Measurements from ENCODE around the gene WDR1. TPM values are rescaled to one million over a fixed set of nuclear protein-coding genes. Genes with fewer than 3 reads are reported as not detected.

Gene WDR1
- total and polyA plus RNA-seq, 10 of the 15 experiments (the other 5 are each of a cell fraction or from before 2014, with no cell fraction given): 28.5 to 397 (median 290) TPM

DNA sequence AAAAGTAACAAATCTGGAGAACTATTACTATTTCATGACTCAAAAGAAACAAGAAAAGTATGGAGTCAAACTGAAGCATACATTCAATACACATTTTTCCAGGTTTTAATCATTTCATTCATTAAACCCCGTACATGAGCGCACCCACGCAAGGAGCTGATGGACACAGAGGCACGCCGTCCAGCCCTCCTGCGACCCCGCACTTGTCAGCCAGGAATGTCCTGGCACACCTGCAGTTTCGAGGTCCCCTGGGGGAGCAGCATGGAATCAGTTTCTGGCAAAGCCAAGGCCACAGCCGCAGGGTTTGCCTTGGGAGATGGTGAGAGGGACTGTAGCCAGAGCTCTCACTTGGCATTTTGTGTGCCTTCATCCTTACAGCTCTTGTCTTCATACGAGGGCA is 82.5 kb downstream of the WDR1 start:
- BruUV-seq (replicated peaks): no TSS peak
- no peak overlapping the region for H3K9ac ChIP-seq (ENCODE audit: control insufficient read depth, insufficient read depth, low read length)
- POLR2A ChIA-PET: no interaction called here
- WGBS (ENCODE audit: insufficient coverage, insufficient replicate concordance, low lambda C conversion rate, missing lambda C conversion rate): 51% methylated on average over 10 of the region's 10 CpGs
- no peaks in the 10 kb centered on the region for H3K79me2 ChIP-seq (ENCODE audit: control insufficient read depth, insufficient read depth, low read length)
- no peaks in the 10 kb centered on the region; a peak in 1 of 4 replicates for H3K27me3 ChIP-seq (replicated peaks in 1 of 2; ENCODE audit: control insufficient read depth in 2 of 2, insufficient read depth in 2 of 2, low read length in 1 of 2)
- FAIRE-seq (no peak), ATAC-seq (no peak), DNase-seq (ENCODE audit: low read depth, low spot score) (no peak)
- SMC1A ChIA-PET (ENCODE audit: uncharacterized antibody, unreplicated experiment): no interaction called here
- RAD21 ChIA-PET (ENCODE audit: unreplicated experiment): no interaction called here
- in situ Hi-C loops (cut with MboI): no loop called here
- CTCF ChIA-PET: no interaction called here
- no peaks in the 10 kb centered on the region for H3K36me3 ChIP-seq (ENCODE audit: control insufficient read depth in 2 of 2, insufficient read depth in 2 of 2, low read length in 1 of 2)
- H3K4me1 ChIP-seq (ENCODE audit: control insufficient read depth, insufficient read depth, low read length): no peaks in the 10 kb centered on the region
- no peak overlapping the region for H3K4me2 ChIP-seq (ENCODE audit: control insufficient read depth, insufficient read depth)
- TF ChIP-seq SREBF1 (IDR thresholded peaks at IDR 0.05; ENCODE audit: low read length) (no peak), MTA3 (IDR thresholded peaks at IDR 0.05; ENCODE audit: borderline replicate concordance, low read length) (no peak), NFYB (IDR thresholded peaks at IDR 0.05; ENCODE audit: insufficient read depth, low read depth, low read length) (no peak), YY1 (IDR thresholded peaks at IDR 0.05; ENCODE audit: low read depth, low read length) (no peak), ASH2L (IDR thresholded peaks at IDR 0.05; ENCODE audit: borderline replicate concordance, low read depth) (no peak), KDM1A (IDR thresholded peaks at IDR 0.05; ENCODE audit: borderline replicate concordance) (no peak)
- TF ChIP-seq, protein P1, sequence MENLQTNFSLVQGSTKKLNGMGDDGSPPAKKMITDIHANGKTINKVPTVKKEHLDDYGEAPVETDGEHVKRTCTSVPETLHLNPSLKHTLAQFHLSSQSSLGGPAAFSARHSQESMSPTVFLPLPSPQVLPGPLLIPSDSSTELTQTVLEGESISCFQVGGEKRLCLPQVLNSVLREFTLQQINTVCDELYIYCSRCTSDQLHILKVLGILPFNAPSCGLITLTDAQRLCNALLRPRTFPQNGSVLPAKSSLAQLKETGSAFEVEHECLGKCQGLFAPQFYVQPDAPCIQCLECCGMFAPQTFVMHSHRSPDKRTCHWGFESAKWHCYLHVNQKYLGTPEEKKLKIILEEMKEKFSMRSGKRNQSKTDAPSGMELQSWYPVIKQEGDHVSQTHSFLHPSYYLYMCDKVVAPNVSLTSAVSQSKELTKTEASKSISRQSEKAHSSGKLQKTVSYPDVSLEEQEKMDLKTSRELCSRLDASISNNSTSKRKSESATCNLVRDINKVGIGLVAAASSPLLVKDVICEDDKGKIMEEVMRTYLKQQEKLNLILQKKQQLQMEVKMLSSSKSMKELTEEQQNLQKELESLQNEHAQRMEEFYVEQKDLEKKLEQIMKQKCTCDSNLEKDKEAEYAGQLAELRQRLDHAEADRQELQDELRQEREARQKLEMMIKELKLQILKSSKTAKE (IDR thresholded peaks at IDR 0.05; ENCODE audit: low read depth, poor library complexity, severe bottlenecking): no peak
- TF ChIP-seq, protein P2, sequence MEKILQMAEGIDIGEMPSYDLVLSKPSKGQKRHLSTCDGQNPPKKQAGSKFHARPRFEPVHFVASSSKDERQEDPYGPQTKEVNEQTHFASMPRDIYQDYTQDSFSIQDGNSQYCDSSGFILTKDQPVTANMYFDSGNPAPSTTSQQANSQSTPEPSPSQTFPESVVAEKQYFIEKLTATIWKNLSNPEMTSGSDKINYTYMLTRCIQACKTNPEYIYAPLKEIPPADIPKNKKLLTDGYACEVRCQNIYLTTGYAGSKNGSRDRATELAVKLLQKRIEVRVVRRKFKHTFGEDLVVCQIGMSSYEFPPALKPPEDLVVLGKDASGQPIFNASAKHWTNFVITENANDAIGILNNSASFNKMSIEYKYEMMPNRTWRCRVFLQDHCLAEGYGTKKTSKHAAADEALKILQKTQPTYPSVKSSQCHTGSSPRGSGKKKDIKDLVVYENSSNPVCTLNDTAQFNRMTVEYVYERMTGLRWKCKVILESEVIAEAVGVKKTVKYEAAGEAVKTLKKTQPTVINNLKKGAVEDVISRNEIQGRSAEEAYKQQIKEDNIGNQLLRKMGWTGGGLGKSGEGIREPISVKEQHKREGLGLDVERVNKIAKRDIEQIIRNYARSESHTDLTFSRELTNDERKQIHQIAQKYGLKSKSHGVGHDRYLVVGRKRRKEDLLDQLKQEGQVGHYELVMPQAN (conservative IDR thresholded peaks at IDR 0.05): no peak
- TF ChIP-seq, protein P3, sequence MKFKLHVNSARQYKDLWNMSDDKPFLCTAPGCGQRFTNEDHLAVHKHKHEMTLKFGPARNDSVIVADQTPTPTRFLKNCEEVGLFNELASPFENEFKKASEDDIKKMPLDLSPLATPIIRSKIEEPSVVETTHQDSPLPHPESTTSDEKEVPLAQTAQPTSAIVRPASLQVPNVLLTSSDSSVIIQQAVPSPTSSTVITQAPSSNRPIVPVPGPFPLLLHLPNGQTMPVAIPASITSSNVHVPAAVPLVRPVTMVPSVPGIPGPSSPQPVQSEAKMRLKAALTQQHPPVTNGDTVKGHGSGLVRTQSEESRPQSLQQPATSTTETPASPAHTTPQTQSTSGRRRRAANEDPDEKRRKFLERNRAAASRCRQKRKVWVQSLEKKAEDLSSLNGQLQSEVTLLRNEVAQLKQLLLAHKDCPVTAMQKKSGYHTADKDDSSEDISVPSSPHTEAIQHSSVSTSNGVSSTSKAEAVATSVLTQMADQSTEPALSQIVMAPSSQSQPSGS (IDR thresholded peaks at IDR 0.05; ENCODE audit: low read length): no peak
- TF ChIP-seq, protein P4, sequence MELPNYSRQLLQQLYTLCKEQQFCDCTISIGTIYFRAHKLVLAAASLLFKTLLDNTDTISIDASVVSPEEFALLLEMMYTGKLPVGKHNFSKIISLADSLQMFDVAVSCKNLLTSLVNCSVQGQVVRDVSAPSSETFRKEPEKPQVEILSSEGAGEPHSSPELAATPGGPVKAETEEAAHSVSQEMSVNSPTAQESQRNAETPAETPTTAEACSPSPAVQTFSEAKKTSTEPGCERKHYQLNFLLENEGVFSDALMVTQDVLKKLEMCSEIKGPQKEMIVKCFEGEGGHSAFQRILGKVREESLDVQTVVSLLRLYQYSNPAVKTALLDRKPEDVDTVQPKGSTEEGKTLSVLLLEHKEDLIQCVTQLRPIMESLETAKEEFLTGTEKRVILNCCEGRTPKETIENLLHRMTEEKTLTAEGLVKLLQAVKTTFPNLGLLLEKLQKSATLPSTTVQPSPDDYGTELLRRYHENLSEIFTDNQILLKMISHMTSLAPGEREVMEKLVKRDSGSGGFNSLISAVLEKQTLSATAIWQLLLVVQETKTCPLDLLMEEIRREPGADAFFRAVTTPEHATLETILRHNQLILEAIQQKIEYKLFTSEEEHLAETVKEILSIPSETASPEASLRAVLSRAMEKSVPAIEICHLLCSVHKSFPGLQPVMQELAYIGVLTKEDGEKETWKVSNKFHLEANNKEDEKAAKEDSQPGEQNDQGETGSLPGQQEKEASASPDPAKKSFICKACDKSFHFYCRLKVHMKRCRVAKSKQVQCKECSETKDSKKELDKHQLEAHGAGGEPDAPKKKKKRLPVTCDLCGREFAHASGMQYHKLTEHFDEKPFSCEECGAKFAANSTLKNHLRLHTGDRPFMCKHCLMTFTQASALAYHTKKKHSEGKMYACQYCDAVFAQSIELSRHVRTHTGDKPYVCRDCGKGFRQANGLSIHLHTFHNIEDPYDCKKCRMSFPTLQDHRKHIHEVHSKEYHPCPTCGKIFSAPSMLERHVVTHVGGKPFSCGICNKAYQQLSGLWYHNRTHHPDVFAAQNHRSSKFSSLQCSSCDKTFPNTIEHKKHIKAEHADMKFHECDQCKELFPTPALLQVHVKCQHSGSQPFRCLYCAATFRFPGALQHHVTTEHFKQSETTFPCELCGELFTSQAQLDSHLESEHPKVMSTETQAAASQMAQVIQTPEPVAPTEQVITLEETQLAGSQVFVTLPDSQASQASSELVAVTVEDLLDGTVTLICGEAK (IDR thresholded peaks at IDR 0.05; ENCODE audit: borderline replicate concordance): no peak
- no peak overlapping the region for H3K4me3 ChIP-seq
- H4K20me1 ChIP-seq (ENCODE audit: control insufficient read depth, insufficient read depth): no peaks in the 10 kb centered on the region
- H2AFZ ChIP-seq (ENCODE audit: control insufficient read depth, low read depth, low read length): no peak overlapping the region
- H3K9me3 ChIP-seq (replicated peaks; ENCODE audit: control insufficient read depth, insufficient read depth, low read length): no peaks in the 10 kb centered on the region
- no peak overlapping the region for H3K27ac ChIP-seq (ENCODE audit: control insufficient read depth, insufficient read depth)
- intact Hi-C loops (cut with micrococcal nuclease; ENCODE audit: unreplicated experiment): no loop called here

Measured in GM12878 (cell line).